A172 (cell line): ENCODE data around the gene AKT1S1. TPM values are rescaled to one million over a fixed set of nuclear protein-coding genes. Genes with fewer than 3 reads are reported as not detected.

Experiments
- DNase-seq: peaks from one replicate; pipeline ENCODE4 v3.0.0-alpha.2; 2015; ENCODE audit warnings: low spot score
- total RNA-seq: library from RNA; depleted of rRNA; stranded (reverse); fragments of >200 nt; shearing (Covaris generic); gene quantifications from 2 replicates; pipeline ENCODE4 v1.2.3, GENCODE V29; 2014

The AKT1S1 gene
- total RNA-seq, 1 experiment from 2014 or later: 22.7 TPM

DNA sequence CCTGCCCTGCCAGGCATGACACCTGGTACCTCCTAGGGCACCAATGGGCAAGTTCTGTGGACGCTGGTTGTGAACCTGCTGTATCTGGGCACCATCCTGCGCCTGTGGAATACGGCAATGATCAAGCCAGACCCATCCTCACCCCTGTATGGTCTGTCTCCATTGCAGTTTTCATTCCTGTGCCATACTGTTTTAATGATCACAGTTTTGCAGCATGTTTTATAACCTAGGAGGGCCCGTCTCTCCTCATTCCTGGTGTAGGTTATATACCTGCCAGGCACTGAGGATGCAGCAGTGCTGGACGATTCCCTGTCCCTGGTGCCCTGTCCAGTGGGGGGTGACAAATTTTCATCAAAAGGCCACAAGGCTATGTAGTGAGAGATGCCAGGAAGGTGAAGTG is 5.9 kb upstream of the AKT1S1 start:
- no peak for DNase-seq

DNA sequence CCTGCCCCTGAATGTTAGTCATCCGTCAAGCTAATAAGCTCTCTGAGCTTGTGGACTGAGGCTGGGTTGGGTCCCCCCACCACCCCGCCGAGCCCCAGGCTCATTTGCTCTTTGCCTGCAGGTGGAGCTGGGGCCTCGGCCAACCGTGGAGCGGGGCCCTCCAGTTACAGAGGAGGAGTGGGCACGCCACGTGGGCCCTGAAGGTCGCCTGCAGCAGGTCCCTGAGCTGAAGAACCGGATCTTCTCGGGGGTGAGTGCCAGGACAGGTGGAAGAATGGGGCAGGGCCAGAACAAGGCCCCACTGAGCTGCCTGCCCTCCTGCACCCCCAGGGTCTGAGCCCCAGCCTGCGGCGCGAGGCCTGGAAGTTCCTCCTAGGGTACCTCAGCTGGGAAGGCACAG is 5.5 kb upstream of the AKT1S1 start:
- no peak for DNase-seq

DNA sequence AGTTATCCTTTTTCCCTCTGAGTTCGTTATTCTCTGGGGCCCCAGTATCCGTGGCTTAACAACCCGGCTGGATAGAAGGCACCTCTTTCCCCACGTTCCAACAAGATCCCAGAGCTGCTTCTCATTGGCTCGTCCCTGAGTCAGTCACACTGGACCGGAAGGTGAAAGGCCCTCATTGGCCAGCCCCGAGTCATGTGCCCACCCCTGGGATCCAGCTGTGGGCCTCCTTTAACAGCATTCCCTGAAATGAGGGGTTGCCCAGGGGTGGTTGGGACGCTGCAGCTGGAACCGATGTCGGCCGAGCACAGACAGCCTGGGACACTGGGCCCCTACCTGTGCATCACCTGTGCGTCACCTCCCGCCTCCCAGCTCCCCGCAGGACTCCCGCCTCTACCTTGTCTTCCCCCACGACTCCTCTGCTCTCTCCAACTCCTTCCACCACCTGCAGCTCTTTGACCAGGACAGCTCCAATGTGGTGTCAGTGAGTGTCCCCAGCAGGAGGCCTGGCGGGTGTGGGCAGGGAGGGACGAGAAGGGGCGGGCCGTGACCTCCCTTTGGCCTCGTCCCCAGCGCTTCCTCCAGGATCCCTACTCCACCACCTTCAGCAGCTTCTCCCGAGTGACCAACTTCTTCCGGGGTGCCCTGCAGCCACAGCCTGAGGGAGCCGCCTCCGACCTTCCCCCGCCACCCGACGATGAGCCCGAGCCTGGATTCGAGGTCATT is 4.7 kb upstream of the AKT1S1 start:
- no peak for DNase-seq

DNA sequence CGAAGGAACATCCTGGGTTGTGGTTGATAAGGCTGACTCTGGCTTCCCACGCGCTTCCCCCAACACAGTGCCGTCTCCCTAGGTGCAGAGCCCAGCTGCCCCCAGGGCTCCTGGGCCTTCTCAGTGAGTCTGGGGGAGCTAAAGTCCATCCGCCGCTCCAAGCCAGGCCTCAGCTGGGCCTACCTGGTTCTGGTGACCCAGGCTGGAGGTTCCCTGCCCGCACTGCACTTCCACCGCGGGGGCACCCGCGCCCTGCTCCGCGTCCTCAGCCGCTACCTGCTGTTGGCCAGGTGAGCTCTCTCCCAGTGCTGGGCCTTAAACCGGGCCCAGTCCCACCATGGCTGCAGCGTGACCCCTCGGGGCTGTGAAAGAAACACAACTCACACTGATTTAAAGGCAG is 4.0 kb upstream of the AKT1S1 start:
- DNase-seq: no peak

DNA sequence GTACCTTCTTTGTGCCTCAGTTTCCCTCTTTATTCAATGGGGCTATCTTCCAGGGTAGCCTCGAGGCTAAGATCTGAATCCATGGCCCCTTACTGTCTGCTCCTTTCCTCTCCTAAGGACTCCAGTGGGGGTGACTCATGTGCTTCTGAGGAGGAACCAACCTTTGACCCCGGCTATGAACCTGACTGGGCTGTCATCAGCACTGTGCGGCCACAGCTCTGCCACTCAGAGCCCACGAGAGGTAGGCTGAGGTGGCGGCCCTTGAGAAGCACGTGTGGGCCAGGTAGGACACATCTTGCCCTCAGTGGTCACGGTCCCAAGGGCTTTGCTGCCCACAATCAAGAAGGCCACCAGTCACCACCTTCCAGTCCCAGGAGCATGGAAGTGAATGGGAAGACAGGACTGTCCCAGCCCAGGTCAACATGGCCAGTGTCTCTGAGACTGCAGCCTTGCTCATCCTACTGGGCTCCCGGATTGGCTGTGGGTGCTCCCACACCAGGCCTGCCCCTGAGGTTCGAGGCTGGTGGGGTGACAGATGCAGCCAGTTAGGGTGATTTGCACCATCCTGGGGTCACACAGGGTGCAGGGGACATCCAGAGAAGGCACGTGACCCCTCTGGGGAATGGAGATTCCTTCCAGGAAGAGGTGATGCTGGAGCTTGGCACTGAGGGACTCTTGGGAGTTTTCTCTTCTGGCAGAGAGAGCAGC is 3.2 kb upstream of the AKT1S1 start:
- no peak for DNase-seq

DNA sequence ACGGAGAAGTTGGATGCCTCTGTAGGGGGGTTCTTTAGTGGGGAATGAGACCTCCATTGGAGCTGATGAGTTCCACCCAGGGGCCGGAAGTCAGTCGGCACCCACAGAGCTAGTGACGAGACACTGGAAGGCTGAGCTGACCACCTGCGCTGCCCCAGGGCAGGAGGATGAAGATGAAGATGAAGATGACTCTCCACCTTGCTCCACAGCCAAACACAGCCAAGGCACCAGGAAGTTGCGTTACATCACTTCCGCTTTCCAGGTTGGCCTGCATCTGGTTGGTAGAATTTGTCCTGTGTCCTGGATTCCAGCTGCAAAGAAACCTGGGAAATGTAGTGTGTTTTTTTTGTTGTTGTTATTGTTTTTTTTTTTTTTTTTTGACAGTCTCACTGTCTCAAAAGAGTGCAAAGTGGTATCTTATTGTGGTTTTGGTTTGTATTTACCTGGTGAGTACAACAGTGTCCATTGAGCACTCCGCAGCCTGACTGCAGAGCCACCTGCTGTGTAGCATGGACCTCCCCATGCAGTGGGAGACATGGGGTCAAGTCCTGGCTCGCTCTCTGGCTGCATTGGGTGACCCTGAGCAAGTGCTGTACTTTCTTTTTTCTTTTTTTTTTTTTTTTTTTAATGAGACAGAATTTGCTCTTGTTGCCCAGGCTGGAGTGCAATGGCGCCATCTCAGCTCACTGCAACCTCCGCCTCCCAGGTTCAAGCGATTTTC is 2.2 kb upstream of the AKT1S1 start:
- no peak for DNase-seq

DNA sequence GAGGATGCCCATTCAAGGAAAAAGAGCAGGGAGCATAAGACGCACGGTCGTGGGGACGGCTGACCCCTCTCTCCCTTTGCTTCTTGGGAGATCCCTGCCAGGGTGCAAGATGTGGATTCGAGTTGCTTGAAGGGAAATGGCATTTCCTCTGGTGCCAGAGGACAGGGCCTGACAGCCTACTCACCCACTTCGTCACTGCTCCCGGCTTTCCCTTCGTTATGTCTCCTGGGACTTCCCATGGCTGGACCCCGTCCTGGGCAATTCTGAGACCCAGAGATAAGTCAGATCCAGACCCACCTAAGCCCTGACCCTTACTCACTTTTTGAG is 1.6 kb upstream of the AKT1S1 start:
- no peak for DNase-seq

DNA sequence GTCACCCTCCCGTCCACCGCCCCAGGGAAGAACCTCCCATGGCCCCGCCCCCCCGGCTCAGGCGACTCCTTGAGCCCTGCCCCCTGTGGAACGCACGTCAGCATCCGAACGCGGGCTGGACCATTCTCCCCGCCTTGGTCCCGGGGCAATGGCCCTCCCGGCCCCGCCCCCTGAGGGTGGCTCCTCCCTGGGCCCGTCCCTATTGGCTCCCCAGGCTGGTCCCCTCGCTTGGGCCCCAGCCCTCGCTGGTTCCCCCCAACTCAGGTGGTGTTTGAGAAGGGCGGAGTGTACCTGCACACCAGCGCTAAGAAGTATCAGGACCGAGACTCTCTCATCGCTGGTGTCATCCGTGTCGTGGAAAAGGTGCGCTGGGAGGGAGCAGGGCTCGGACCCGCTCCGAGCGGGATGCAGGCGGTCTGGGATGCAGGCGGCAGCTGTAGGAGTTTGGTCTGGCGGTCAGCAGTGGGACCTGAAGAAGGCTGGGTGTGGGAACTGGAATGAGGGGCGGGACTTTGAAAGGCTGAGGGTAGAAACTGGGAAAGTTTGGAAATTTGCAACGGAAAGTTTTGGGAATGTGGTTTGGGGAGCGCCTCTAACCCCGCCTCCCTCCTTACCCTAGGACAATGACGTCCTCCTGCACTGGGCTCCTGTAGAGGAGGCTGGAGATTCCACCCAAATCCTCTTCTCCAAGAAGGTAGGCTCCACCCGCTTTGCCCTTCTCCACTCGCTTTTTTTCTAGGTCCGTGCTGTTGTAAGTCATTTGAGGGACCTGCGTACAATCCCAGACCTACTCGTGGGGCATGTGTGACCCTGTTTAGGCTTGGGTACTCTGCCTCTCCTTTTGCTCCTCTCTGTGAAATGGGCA is 956 bp upstream of the AKT1S1 start:
- DNase-seq: peak; percentile 95

DNA sequence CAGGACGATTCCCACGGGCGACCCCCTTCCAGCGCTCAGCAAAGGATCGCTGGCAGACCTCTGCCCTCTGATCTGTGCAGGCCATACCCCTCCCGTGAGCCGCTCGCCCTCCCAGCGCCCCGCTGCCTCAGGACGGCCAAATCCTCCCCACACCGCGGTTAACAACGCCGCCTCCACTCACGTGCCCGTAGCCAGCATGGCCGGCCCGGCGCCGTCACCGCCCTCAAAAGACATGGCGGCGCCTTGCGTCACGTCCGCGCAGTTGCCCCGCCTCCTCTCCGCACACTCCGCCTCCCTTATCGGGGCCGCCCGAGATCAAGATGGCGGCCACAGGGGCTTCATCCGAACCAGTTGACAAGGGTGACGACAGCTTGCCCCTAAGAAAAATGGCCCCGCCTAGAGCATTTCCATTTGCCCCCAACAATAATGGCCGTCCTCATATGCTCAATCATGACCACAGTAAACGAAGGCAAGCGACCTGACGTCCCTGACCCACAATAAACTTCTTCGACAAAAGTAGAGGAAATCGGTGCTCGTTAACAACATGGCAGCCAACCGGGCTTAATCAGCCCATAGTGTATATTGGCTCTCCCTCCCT is 634 bp downstream of the AKT1S1 start:
- DNase-seq: peak; percentile 99

DNA sequence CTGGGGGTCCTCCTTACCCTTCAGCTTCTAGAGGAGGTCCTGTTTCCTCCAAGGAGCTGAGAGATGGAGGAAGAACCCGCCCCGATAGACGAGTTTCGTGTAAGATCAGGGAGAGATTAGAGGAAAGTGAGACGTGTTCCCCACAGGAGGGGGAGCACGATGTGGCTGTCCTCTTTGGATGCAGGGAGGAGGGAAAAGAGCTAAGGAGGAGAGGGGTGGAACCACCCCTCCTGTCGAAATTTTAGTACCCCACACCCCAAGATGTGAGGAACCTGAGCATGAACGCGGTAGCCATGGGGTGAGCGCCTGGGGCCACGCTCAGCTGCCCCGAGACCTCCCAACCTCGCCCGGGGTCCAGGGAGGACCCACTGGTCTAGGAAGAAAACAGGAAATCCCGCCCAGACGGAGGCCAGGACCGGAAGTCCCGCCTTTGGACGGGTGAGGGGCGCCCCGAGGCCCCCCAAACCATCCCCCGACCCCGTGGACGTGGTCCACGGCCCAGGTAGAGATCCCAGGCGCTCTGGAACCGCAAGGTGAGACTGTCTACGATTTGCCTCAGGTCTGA is 1.2 kb downstream of the AKT1S1 start:
- DNase-seq: no peak

DNA sequence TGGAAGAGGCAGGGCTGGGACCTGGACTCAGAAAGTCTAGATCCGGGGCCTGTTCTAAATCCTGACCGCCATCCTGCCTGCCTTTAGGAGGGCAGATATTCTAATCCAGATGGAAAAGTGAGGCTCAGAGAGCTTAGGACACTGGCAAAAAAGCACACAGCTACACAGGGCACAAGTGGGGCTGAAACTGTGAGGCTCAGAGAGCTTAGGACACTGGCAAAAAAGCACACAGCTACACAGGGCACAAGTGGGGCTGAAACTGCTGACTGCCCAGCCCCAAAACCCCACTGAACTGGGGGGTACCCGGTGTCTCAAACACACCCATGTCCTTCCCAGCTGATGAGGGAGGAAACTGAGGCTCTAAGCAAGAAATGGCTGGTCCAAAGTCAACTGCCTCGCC is 2.0 kb downstream of the AKT1S1 start:
- DNase-seq: no peak

DNA sequence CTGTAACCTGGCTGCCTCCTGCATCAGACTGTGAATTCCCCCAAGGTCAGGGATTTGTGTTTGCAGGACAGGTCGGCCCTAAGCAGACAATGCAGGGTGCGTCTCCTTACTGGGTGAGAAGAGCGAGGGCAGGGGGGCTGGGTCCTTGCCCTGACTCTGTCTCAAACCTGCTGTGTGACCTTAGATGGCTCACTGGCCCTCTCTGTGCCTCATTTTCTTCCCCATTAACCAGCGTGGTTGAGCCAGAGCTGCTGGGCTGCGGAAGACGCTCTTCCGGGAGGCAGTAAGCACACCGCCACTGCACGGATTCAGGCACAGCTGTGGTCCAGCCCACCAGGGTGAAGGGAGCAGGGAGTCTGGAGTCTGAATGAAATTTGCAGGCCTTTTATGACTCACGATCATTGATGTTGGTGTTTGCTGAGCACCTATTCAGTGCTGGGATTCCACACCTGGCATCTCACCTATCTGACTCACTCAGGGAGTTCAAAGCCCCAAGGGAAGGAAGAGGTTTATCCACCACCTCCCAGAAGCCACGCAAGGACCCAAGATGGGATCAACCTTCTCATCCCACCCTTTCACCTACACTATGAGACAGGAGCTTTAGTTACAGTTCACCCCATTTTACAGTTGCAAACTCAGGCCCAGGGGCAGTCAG is 2.5 kb downstream of the AKT1S1 start:
- DNase-seq: no peak

DNA sequence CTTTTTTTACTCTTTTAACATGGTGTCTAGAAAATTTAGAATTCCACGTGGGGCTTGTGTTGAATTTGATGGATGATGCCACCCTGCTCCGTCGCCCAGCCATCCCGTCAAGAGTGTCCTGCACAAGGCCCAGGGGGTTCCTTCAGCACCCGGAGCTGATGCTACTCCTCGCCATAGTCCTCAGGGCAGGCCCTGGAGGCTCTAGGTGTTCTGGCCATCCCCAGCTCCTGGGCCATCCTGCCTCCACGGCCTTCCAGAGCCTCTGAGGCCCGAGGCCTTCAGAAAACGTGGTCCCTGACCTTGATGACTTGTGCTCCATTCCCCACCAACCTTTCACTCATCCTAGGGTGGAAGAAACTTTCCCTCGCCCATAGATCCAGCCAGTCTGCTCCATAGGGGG is 3.3 kb downstream of the AKT1S1 start:
- DNase-seq: no peak

DNA sequence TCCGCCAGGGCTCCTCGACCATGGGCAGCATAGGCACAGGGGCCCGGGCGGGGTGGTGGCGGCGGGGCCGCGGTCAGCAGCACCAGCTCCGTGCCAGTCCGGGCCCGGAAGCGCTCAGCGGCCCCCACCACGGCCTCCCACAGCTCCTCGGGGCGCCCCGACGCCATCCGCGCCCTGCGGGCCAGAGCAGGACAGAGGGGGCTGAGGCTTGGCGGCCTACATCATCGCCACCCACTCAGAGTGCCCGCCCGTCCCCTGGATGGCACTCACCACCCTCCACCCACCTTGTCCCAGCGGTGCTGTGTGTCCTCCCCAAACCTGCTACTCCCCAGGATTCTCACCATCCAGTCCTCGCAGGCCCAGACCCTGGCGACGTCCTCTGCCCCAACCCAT is 4.0 kb downstream of the AKT1S1 start:
- DNase-seq: no peak

DNA sequence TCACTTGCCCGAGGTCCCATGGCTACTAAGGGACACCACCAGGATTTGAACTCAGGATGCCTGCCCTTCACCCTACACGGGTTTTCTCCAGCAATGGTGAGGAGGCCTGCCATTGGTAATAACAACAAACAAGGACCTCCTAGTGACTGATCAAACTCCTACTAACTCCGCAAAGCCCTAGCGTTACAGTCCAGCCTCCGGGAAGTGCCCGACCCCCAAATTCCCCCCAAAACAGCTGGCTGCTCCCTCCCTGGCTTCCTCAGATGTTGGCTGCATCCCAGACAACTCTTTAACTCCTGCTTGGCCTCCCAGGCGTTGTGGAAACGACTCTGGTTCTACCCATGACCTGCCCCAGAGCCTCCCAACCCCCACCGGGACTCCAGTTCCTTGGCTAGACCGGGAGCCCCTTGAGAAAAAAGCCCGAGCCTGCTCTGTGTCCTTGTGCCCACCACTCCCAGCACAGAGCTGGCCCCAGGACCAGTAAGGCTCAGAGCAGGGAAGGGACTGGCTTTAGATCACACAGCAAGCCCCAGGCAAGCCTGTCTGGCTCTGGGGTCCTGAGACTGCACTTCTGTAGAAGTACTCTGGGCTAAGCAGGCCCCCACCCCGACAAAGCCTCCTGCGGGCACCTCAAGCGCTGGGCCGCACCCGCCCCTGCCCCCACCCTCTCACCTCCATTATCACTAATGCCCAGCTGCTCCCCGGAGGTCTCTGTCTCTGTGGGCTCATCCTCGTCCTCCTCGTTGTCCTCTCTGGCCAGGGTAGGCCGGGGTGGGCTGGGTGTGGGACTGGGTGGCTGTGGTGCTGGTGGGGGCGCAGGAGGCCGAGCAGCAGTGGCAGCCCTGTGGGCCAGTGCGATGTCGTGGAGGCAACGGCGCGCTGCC is 4.7 kb downstream of the AKT1S1 start:
- DNase-seq: no peak

DNA sequence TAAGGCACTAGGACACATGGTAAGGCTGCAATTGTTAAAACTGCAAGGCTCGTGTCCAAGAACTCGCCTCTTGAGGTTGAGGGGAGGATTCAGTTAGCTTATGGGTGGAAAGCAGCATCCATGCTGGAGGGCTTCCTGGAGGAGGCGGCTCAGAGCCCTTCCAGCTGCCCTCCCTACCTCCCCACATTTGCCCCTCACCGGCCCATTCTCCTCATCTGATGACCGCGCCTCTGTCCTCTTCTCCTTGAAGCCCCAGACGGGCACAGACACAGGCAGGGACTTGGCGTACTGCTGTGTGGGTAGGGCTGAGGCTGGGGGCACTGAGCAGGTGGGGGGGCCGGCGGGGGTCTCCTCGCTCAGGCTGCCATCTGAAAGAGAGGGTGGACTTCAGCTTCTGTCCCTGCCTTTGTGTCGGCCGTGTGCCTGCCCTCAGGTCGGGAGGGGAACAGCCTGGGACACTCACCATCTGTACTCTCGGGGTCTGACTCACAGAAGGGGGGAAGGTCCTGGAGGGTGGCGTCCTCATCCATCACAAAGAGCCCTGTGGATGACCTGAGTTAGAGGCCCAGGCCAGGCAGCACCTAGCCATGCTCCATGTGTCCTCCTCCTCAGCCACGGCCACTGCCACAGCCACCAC is 5.7 kb downstream of the AKT1S1 start:
- DNase-seq: no peak

DNA sequence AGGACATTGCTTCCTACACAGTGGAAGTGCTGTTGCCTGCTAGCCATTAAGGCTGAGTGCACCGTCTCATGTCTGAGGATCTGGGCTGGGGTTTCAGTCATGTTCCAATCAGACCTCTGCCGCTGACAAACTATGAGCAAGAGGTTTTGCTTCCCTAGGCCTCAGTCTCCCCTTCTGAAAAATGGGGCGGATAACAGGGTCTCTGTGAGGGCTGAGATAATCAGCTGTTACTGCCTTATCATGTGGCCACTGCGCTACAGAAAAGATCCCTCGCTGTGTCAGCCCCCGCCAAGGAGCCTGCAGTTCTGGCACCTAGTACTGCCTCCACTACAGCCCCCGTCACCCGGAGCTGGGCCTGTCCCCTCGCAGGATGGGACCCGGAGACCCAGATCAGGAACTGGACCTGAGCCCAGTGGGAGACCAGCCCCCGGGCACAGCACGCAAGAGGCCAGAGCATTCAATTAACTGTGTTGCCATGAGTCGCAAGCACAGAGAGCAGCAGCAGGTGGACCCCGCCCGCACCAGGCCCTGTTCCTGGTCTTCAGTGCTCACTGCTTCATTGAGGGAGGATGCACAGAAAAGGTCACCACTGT is 6.8 kb downstream of the AKT1S1 start:
- no peak for DNase-seq

DNA sequence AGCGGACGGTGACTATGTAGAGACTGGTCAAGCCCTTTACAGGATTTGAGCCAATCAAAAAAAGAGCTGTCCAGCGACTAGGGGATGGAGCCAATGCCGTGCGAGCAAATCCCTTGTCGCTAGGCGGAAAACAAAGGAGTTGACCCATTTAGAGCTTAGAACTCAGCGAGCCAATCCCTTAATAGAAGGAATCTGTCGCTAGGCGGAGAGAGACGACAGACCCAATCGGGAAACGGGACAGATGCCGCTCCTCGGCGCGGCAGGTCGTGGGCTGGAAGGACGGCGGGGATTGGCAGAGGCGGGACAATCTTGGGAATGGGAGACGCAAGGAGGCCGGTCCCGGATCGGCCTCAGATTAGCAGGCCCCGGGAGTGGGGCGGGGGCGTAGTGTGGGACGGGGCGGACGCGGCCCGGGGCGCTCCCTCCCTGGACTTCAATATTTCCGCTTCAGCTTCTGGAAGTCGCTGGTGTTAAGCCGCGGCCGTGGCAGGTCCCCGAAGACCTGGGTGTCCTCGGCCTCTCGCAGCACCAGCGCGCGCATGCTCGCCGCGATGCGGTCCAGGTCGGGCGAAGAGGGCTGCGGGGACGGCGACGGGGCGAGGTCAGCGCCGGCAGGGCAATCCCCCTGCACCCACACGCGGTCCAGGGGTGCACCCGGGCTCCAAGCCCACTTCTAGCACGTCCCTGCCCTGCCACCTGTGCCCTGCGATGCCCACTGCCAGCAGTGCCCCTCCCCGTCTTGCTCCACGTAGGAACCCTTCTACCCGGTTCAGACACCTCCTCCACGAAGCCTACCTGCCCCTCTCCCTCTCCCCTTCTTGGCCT is 7.5 kb downstream of the AKT1S1 start:
- peak; percentile 100 for DNase-seq
